Measurements from ENCODE around the gene SLC6A17.

- TF ChIP-seq, protein P1, sequence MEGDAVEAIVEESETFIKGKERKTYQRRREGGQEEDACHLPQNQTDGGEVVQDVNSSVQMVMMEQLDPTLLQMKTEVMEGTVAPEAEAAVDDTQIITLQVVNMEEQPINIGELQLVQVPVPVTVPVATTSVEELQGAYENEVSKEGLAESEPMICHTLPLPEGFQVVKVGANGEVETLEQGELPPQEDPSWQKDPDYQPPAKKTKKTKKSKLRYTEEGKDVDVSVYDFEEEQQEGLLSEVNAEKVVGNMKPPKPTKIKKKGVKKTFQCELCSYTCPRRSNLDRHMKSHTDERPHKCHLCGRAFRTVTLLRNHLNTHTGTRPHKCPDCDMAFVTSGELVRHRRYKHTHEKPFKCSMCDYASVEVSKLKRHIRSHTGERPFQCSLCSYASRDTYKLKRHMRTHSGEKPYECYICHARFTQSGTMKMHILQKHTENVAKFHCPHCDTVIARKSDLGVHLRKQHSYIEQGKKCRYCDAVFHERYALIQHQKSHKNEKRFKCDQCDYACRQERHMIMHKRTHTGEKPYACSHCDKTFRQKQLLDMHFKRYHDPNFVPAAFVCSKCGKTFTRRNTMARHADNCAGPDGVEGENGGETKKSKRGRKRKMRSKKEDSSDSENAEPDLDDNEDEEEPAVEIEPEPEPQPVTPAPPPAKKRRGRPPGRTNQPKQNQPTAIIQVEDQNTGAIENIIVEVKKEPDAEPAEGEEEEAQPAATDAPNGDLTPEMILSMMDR (conservative IDR thresholded peaks at IDR 0.05; ENCODE audit: low read depth, low read length), result no peak
- no peak for TF ChIP-seq EZH2 (IDR thresholded peaks at IDR 0.05; ENCODE audit: borderline replicate concordance, low read depth, low read length, poor library complexity, severe bottlenecking)
Observed at GRCh38 chr1:110243146-110243545, 92.9 kb downstream of the SLC6A17 start.

Measured in A673 (cell line).